ENCODE results near the gene EVI5.

DNA sequence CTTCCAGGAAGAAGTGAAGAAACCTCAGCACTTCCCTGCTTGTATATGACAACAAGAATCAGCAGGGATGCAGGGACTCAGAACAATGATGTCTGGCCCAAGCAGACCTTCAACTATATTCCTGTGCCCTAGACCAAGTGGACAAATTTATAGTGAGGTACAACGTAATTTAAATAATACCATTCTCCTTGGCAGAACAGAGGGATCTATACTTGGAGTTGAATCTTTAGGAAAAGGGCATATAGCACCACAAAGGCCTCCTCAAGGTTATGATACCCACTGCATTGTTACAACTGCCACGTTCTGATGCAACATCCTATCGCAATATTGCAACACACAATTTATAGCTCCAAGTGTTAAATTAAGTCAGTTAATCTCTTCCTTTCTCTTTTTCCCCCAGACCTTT lies 269.1 kb downstream of the EVI5 start:
- TF ChIP-seq, protein P1, sequence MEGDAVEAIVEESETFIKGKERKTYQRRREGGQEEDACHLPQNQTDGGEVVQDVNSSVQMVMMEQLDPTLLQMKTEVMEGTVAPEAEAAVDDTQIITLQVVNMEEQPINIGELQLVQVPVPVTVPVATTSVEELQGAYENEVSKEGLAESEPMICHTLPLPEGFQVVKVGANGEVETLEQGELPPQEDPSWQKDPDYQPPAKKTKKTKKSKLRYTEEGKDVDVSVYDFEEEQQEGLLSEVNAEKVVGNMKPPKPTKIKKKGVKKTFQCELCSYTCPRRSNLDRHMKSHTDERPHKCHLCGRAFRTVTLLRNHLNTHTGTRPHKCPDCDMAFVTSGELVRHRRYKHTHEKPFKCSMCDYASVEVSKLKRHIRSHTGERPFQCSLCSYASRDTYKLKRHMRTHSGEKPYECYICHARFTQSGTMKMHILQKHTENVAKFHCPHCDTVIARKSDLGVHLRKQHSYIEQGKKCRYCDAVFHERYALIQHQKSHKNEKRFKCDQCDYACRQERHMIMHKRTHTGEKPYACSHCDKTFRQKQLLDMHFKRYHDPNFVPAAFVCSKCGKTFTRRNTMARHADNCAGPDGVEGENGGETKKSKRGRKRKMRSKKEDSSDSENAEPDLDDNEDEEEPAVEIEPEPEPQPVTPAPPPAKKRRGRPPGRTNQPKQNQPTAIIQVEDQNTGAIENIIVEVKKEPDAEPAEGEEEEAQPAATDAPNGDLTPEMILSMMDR (IDR thresholded peaks at IDR 0.05), result no peak
- TF ChIP-seq POLR2A (IDR thresholded peaks at IDR 0.05), result no peak
- TF ChIP-seq POLR2AphosphoS5 (IDR thresholded peaks at IDR 0.05), result no peak
